ENCODE results near the gene DNAJC30.
"Not testable (repeated sequence)": the region's sequence is repeated elsewhere in the genome, so short reads cannot be mapped to it uniquely, and the experiment has no call there.

DNA sequence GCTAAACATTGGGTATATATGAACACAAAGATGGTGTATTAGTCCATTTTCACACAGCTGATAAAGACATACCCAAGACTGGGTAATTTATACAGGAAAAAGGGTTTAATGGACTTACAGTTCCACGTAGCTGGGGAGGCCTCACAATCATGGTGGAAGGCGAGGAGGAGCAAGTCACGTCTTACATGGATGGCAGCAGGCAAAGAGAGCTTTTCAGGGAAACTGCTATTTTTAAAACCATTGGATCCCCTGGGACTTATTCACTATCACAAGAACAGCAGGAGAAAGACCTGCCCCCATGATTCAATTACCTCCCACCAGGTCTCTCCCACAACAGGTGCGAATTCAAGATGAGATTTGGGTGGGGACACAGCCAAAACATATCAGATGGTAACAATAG lies 27.9 kb downstream of the DNAJC30 start:
- TF ChIP-seq, protein P1, sequence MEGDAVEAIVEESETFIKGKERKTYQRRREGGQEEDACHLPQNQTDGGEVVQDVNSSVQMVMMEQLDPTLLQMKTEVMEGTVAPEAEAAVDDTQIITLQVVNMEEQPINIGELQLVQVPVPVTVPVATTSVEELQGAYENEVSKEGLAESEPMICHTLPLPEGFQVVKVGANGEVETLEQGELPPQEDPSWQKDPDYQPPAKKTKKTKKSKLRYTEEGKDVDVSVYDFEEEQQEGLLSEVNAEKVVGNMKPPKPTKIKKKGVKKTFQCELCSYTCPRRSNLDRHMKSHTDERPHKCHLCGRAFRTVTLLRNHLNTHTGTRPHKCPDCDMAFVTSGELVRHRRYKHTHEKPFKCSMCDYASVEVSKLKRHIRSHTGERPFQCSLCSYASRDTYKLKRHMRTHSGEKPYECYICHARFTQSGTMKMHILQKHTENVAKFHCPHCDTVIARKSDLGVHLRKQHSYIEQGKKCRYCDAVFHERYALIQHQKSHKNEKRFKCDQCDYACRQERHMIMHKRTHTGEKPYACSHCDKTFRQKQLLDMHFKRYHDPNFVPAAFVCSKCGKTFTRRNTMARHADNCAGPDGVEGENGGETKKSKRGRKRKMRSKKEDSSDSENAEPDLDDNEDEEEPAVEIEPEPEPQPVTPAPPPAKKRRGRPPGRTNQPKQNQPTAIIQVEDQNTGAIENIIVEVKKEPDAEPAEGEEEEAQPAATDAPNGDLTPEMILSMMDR (conservative IDR thresholded peaks at IDR 0.05; ENCODE audit: low read depth, low read length): not testable (repeated sequence)
- TF ChIP-seq EZH2phosphoT487 (IDR thresholded peaks at IDR 0.05; ENCODE audit: borderline replicate concordance, low read length); EZH2 (IDR thresholded peaks at IDR 0.05; ENCODE audit: low read length, unreplicated experiment): not testable (repeated sequence)

Data from PC-3 (cell line).